HepG2 (cell line): ENCODE data around the gene TMEM151A. TPM values are rescaled to one million over a fixed set of nuclear protein-coding genes. Genes with fewer than 3 reads are reported as not detected.

Experiments
- ASH2L ChIP-seq: fragments of 300-600, 200-600 bp; sonication (generic); IDR thresholded peaks from 2 replicates; pipeline ENCODE4 v1.7.0; 2017; ENCODE audit warnings: low read depth, mild to moderate bottlenecking, moderate library complexity, mixed read lengths, low read length; ENCODE audit not compliant: insufficient read length
- CHD2 ChIP-seq: IDR thresholded peaks from 2 replicates; pipeline ENCODE4 v1.6.1; 2011; ENCODE audit warnings: low read depth, low read length, improper control_type of control experiment
- FOSL1 ChIP-seq: sonication (generic); formaldehyde crosslinking; IDR thresholded peaks from 2 replicates; pipeline ENCODE4 v1.9.0; 2021; ENCODE audit warnings: missing genetic modification reagents, borderline replicate concordance
- FOXJ3 ChIP-seq: sonication (generic); formaldehyde crosslinking; IDR thresholded peaks from 2 replicates; pipeline ENCODE4 v1.4.0; 2020; ENCODE audit warnings: missing genetic modification reagents, mild to moderate bottlenecking, borderline replicate concordance
- FOXP1 ChIP-seq, 2 experiments: fragments of 450-650 bp in 1 of 2; IDR thresholded peaks; 2 replicates each; pipeline ENCODE4 v1.6.1; 2017 to 2018; ENCODE audit warnings: antibody characterized with exemption in 1 of 2
- IRF9 ChIP-seq: sonication (generic); formaldehyde crosslinking; IDR thresholded peaks from 2 replicates; pipeline ENCODE4 v1.8.0; 2022; ENCODE audit warnings: missing genetic modification reagents, mild to moderate bottlenecking, borderline replicate concordance
- KAT8 ChIP-seq: IDR thresholded peaks from 2 replicates; pipeline ENCODE4 v1.6.1; 2016; ENCODE audit warnings: missing genetic modification reagents, missing compliant biosample characterization
- MTF2 ChIP-seq: sonication (generic); formaldehyde crosslinking; IDR thresholded peaks from 2 replicates; pipeline ENCODE4 v1.5.0; 2020; ENCODE audit warnings: missing genetic modification reagents, borderline replicate concordance
- NFE2L2 ChIP-seq: fragments of 150-350 bp; IDR thresholded peaks from 2 replicates; pipeline ENCODE4 v1.6.1; 2014; ENCODE audit warnings: low read length
- NR2F1 ChIP-seq, 2 experiments: fragments of 450-650 bp in 1 of 2; formaldehyde crosslinking in 1 of 2; IDR thresholded peaks; 2 replicates each; pipeline versions ENCODE4 v1.5.0 to v1.6.1; 2016 to 2020; ENCODE audit warnings: mild to moderate bottlenecking in 1 of 2, missing compliant biosample characterization in 1 of 2, missing genetic modification reagents in 1 of 2, moderate library complexity in 1 of 2
- SMAD3 ChIP-seq: sonication (generic); formaldehyde crosslinking; IDR thresholded peaks from 2 replicates; pipeline ENCODE4 v1.4.0; 2020; ENCODE audit warnings: missing genetic modification reagents
- SRY ChIP-seq: sonication (generic); formaldehyde crosslinking; IDR thresholded peaks from 2 replicates; pipeline ENCODE4 v1.8.0; 2022; ENCODE audit warnings: mild to moderate bottlenecking, missing genetic modification reagents
- ZBTB14 ChIP-seq: sonication (generic); formaldehyde crosslinking; IDR thresholded peaks from 2 replicates; pipeline ENCODE4 v1.4.0; 2020; ENCODE audit warnings: missing genetic modification reagents
- ZBTB4 ChIP-seq: sonication (generic); formaldehyde crosslinking; IDR thresholded peaks from 2 replicates; pipeline ENCODE4 v1.4.0; 2020; ENCODE audit warnings: missing genetic modification reagents, mild to moderate bottlenecking, borderline replicate concordance
- ZNF34 ChIP-seq: sonication (generic); formaldehyde crosslinking; IDR thresholded peaks from 2 replicates; pipeline ENCODE4 v1.4.0; 2020; ENCODE audit warnings: mild to moderate bottlenecking, missing genetic modification reagents, borderline replicate concordance
- ZNF609 ChIP-seq: sonication (generic); formaldehyde crosslinking; IDR thresholded peaks from 2 replicates; pipeline ENCODE4 v1.4.0; 2020; ENCODE audit warnings: mild to moderate bottlenecking, missing genetic modification reagents, borderline replicate concordance
- ZNF777 ChIP-seq: sonication (generic); formaldehyde crosslinking; IDR thresholded peaks from 2 replicates; pipeline ENCODE4 v1.4.0; 2020; ENCODE audit warnings: missing genetic modification reagents
- ZSCAN20 ChIP-seq: sonication (generic); formaldehyde crosslinking; IDR thresholded peaks from 2 replicates; pipeline ENCODE4 v1.4.0; 2020; ENCODE audit warnings: missing genetic modification reagents, mild to moderate bottlenecking, borderline replicate concordance
- ZZZ3 ChIP-seq: sonication (generic); formaldehyde crosslinking; IDR thresholded peaks from 2 replicates; pipeline ENCODE4 v1.4.0; 2020; ENCODE audit warnings: missing genetic modification reagents, mild to moderate bottlenecking, borderline replicate concordance
- polyA plus RNA-seq, 8 experiments: library from polyadenylated mRNA; depleted of rRNA in 3 of 8; stranded (reverse) in 7 of 8; unstranded in 1 of 8; fragments of >200 nt; fragmentation: Illumina TruSeq in 4 of 8; extraction: Trizol in 4 of 8; gene quantifications; 2 replicates each; pipeline versions ENCODE4 v1.2.1 to v1.2.3, GENCODE V29; 2011 to 2016; ENCODE audit warnings: low read depth in 4 of 8, missing spikeins in 1 of 8, mixed read lengths in 1 of 8; ENCODE audit not compliant: insufficient read depth in 1 of 8
- total RNA-seq, 5 experiments: library from RNA; depleted of rRNA; stranded (reverse); fragments of >200 nt; fragmentation: Illumina TruSeq; extraction: Trizol; gene quantifications; 2 replicates each; pipeline ENCODE4 v1.2.3, GENCODE V29; 2016; ENCODE audit warnings: low read depth in 1 of 5

The TMEM151A gene
- total and polyA plus RNA-seq, 2 of the 13 experiments (the other 11 are each of a cell fraction or from before 2014, with no cell fraction given): 0.18 to 0.33 TPM

GRCh38 chr11:66268244-66268951 lies 23.3 kb upstream of the TMEM151A start, which contains the start of gene RAB1B (continued):
- no peak; the same call in 1 of the 2 replicates for TF ChIP-seq ZNF609 (CRISPR knock-in tag)
- no peak; the same call in 1 of the 2 replicates for TF ChIP-seq IRF9
- TF ChIP-seq CHD2: no peak
- no peak; the same call in 1 of the 2 replicates for TF ChIP-seq ZZZ3 (CRISPR knock-in tag)
- TF ChIP-seq ASH2L: no peak
- no peak for TF ChIP-seq ZBTB14
- TF ChIP-seq SMAD3: no peak; the same call in 1 of the 2 replicates
- TF ChIP-seq ZNF34 (CRISPR knock-in tag): no peak
- TF ChIP-seq NR2F1 (CRISPR knock-in tag; IDR thresholded peaks at IDR 0.05): no peak
- no peak for TF ChIP-seq ZSCAN20 (CRISPR knock-in tag)
- TF ChIP-seq NFE2L2: no peak
- no peak for TF ChIP-seq SRY (CRISPR knock-in tag)
- TF ChIP-seq FOSL1 (CRISPR knock-in tag): no peak
- no peak for TF ChIP-seq FOXJ3 (CRISPR knock-in tag)
- no peak for TF ChIP-seq FOXP1 (IDR thresholded peaks at IDR 0.05)
- no peak for TF ChIP-seq FOXP1 (CRISPR knock-in tag; IDR thresholded peaks at IDR 0.05)
- TF ChIP-seq ZBTB4: no peak
- TF ChIP-seq ZNF777 (CRISPR knock-in tag): no peak
- no peak for TF ChIP-seq MTF2 (CRISPR knock-in tag)
- TF ChIP-seq KAT8 (CRISPR knock-in tag): no peak
